H1 (cell line): ENCODE data around the gene TRIB2.

Experiments used
- CTCF ChIP-seq, 3 experiments: IDR thresholded peaks; 1 replicate in 2 of 3; 2 replicates in 1 of 3; pipeline versions ENCODE4 v1.5.1 to v1.6.1; 2011; ENCODE audit warnings: low read length in 3 of 3, mild to moderate bottlenecking in 3 of 3, inconsistent platforms in 2 of 3, low read depth in 1 of 3, moderate library complexity in 1 of 3; ENCODE audit not compliant: insufficient read depth in 1 of 3; ENCODE audit errors: control extremely low read depth in 1 of 3
- JUND ChIP-seq: IDR thresholded peaks from 2 replicates; pipeline ENCODE4 v1.6.1; 2011; ENCODE audit warnings: mild to moderate bottlenecking, improper control_type of control experiment, low read length
- MAFK ChIP-seq: IDR thresholded peaks from 2 replicates; pipeline ENCODE4 v1.6.1; 2012; ENCODE audit warnings: low read depth, mild to moderate bottlenecking, improper control_type of control experiment, low read length
- POLR2A ChIP-seq, 2 experiments: IDR thresholded peaks; 1 replicate in 1 of 2; 2 replicates in 1 of 2; pipeline ENCODE4 v1.6.1; 2011; ENCODE audit warnings: low read depth in 2 of 2, low read length in 2 of 2, mild to moderate bottlenecking in 2 of 2; ENCODE audit errors: control extremely low read depth in 1 of 2
- SP1 ChIP-seq: IDR thresholded peaks from 2 replicates; pipeline ENCODE4 v1.6.1; 2011; ENCODE audit warnings: low read depth, low read length
- SRF ChIP-seq: IDR thresholded peaks from 2 replicates; pipeline ENCODE4 v1.6.1; 2011; ENCODE audit warnings: mild to moderate bottlenecking, low read depth, low read length, moderate library complexity
- TAF1 ChIP-seq: IDR thresholded peaks from 2 replicates; pipeline ENCODE4 v1.6.1; 2011; ENCODE audit warnings: mild to moderate bottlenecking, low read depth, low read length
- TEAD4 ChIP-seq: IDR thresholded peaks from 2 replicates; pipeline ENCODE4 v1.6.1; 2012; ENCODE audit warnings: low read depth, low read length, inconsistent platforms, mixed read lengths
- USF2 ChIP-seq: IDR thresholded peaks from 2 replicates; pipeline ENCODE4 v1.6.1; 2011; ENCODE audit warnings: low read length, improper control_type of control experiment
- YY1 ChIP-seq: IDR thresholded peaks from 2 replicates; pipeline ENCODE4 v1.6.1; 2011; ENCODE audit warnings: low read depth, mild to moderate bottlenecking, low read length

DNA sequence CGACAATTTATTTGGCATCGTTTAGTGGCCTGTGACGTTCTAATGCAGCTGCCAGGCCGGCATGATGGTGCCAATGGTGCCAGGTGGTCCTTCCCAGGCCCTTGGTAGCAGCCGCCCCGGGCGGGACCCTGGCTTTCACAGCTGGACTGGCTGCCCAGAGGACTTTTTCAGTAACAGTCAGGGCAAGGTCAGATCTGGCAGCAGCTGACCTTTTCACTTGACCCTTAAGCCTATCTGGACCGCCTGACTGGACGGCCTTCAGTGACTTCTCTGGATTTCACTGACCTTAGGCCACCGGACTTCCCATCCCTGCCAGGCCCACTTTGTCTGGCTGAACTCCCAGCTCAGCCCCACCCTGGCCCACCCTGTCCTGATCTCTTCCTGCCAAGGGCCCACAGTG lies 15.9 kb downstream of the TRIB2 start:
- TF ChIP-seq TEAD4, result no peak
- TF ChIP-seq SP1, result no peak
- TF ChIP-seq POLR2A (IDR thresholded peaks at IDR 0.05; ENCODE audit: control extremely low read depth in 1 of 2, low read depth in 2 of 2, low read length in 2 of 2), result no peak
- no peak for TF ChIP-seq JUND
- no peak for TF ChIP-seq MAFK
- TF ChIP-seq CTCF (IDR thresholded peaks at IDR 0.05; ENCODE audit: control extremely low read depth in 1 of 3, insufficient read depth in 1 of 3, low read depth in 1 of 3, low read length in 3 of 3), result no peak
- no peak for TF ChIP-seq TAF1
- TF ChIP-seq SRF, result no peak
- TF ChIP-seq USF2, result no peak
- TF ChIP-seq YY1, result no peak
